ENCODE results near the gene KIF9. TPM values are rescaled to one million over a fixed set of nuclear protein-coding genes. Genes with fewer than 3 reads are reported as not detected.
"Not testable (repeated sequence)": the region's sequence is repeated elsewhere in the genome, so short reads cannot be mapped to it uniquely, and the experiment has no call there.

Gene KIF9
- total and polyA plus RNA-seq, 5 donors from 2014 or later = 3.7 to 5.4 (median 4.1) TPM

DNA sequence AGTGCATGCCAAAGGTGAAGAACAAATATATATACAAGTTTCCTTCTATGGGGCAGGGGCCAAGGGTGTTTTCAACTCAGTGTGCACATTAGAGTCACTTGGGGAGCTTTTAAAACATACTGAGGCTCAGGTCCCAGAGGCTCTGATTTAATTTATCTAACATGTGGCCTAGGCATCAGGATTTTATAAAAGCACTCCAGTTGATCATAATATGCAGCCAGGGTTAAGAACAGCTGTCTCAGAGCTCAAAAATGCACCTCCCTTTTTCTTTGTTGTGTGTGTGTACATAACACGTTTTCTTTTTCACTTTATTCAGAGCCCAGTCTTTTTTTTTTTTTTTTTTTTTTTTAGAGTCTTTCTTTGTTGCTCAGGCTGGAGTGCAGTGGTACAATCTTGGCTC, 60.8 kb downstream of the KIF9 start:
- Histone ChIP-seq H3K9me3 (ENCODE audit: control insufficient read depth in 2 of 2, low read length in 2 of 2) (no peaks in the 10 kb centered on the region), H3K27ac (ENCODE audit: insufficient read depth, low read length, poor library complexity, severe bottlenecking) (no peak overlapping the region), H3K4me1 (ENCODE audit: control insufficient read depth, insufficient read depth, low read length, poor library complexity, severe bottlenecking) (no peaks in the 10 kb centered on the region), H3K36me3 (ENCODE audit: control insufficient read depth, insufficient read depth, low read length) (no peaks in the 10 kb centered on the region), H3K4me3 (ENCODE audit: low read depth, low read length) (no peak overlapping the region), H3K27me3 (ENCODE audit: control insufficient read depth, insufficient read depth, low read length) (no peaks in the 10 kb centered on the region)
- Mint-ChIP-seq H3K36me3 (no peaks in the 10 kb centered on the region), H3K27ac (no peak overlapping the region), H3K27me3 (no peaks in the 10 kb centered on the region), H3K4me1 (no peaks in the 10 kb centered on the region), H3K4me3 (no peak overlapping the region), H3K9me3 (no peaks in the 10 kb centered on the region)
- ATAC-seq (ENCODE audit: low read depth in 2 of 2) = no peak
- DNase-seq = no peak

DNA sequence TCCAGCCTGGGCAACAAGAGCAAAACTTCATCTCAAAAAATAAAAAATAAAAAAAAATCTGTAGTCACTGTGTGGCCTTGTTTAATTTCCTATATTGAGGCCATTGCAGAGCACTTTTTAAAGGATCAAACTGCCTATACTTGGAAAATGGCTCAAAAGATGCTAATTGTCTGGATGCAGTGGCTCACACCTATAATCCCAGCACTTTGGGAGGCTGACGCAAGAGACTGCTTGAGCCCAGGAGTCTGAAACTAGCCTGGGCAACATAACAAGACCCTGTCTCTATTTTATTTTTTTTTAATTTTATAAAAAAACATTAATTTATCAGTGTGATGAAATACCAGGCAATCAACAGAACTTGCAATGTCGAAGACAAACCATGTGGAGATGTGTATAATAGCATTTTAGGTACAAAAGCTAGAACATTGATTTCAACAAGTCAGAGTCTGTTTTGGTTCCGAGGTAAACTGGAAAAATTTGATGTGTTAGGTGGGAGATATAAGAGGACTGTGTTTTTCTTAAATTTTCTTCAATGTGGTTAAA, 71.7 kb downstream of the KIF9 start:
- DNase-seq (no peak), ATAC-seq (ENCODE audit: low read depth in 2 of 2) (no peak)
- Mint-ChIP-seq H3K27ac (no peak overlapping the region), H3K27me3 (no peaks in the 10 kb centered on the region), H3K4me1 (no peaks in the 10 kb centered on the region), H3K9me3 (no peaks in the 10 kb centered on the region), H3K36me3 (no peaks in the 10 kb centered on the region), H3K4me3 (no peak overlapping the region)
- Histone ChIP-seq H3K36me3 (ENCODE audit: control insufficient read depth, insufficient read depth, low read length) (no peaks in the 10 kb centered on the region), H3K9me3 (ENCODE audit: control insufficient read depth in 2 of 2, low read length in 2 of 2) (no peaks in the 10 kb centered on the region), H3K27me3 (ENCODE audit: control insufficient read depth, insufficient read depth, low read length) (no peaks in the 10 kb centered on the region), H3K27ac (ENCODE audit: insufficient read depth, low read length, poor library complexity, severe bottlenecking) (no peak overlapping the region), H3K4me1 (ENCODE audit: control insufficient read depth, insufficient read depth, low read length, poor library complexity, severe bottlenecking) (no peaks in the 10 kb centered on the region), H3K4me3 (ENCODE audit: low read depth, low read length) (no peak overlapping the region)

DNA sequence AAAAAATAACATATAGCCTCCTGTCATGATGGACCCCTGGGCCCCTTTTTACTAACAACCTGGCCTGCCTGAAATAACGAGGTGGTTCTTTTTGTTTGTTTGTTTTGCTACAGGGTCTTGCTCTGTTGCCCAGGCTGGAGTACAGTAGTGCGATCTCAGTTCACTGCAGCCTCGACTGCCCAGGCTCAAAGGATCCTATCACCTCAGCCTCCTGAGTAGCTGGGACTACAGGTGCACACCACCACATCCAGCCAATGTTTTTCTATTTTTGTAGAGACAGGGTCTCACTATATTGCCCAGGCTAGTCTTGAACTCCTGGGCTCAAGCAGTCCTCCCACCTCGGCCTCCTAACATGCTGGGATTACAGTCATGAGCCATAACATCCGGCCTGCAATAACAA, 76.6 kb downstream of the KIF9 start:
- not testable (repeated sequence) for H3K36me3 ChIP-seq (ENCODE audit: control insufficient read depth, insufficient read depth, low read length); H3K9me3 Mint-ChIP-seq; H3K27me3 ChIP-seq (ENCODE audit: control insufficient read depth, insufficient read depth, low read length); H3K27me3 Mint-ChIP-seq; H3K27ac ChIP-seq (ENCODE audit: insufficient read depth, low read length, poor library complexity, severe bottlenecking); H3K36me3 Mint-ChIP-seq; DNase-seq; H3K9me3 ChIP-seq (ENCODE audit: control insufficient read depth in 2 of 2, low read length in 2 of 2); H3K4me1 ChIP-seq (ENCODE audit: control insufficient read depth, insufficient read depth, low read length, poor library complexity, severe bottlenecking); H3K4me3 ChIP-seq (ENCODE audit: low read depth, low read length); H3K4me1 Mint-ChIP-seq; ATAC-seq (ENCODE audit: low read depth in 2 of 2); H3K4me3 Mint-ChIP-seq
- H3K27ac Mint-ChIP-seq = peak overlapping the region in 1 of 3 donors; percentile 48

DNA sequence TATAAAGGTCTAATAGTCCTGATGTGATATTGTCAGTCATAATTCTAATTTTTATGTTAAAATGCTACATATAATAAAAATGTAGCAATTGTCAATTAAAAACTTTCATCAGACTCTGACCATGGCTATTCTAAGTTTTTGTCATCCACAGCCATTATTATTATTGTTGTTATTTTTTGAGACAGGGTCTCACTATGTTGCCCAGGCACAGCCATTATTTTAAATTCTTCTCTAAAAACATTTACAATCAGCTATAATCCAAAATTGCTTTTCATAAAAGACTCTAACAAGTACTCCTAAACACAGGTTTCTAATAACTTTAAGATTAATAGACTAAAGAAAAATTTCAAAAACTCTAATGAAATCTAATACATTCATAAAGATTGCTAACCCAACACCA, 77.7 kb downstream of the KIF9 start:
- DNase-seq (no peak), ATAC-seq (ENCODE audit: low read depth in 2 of 2) (no peak)
- no peaks in the 10 kb centered on the region for H3K9me3 Mint-ChIP-seq
- no peaks in the 10 kb centered on the region for H3K36me3 Mint-ChIP-seq
- H3K27me3 ChIP-seq (ENCODE audit: control insufficient read depth, insufficient read depth, low read length) = no peaks in the 10 kb centered on the region
- H3K4me1 Mint-ChIP-seq = no peaks in the 10 kb centered on the region
- H3K4me1 ChIP-seq (ENCODE audit: control insufficient read depth, insufficient read depth, low read length, poor library complexity, severe bottlenecking) = no peaks in the 10 kb centered on the region
- no peaks in the 10 kb centered on the region for H3K9me3 ChIP-seq (ENCODE audit: control insufficient read depth in 2 of 2, low read length in 2 of 2)
- H3K4me3 ChIP-seq (ENCODE audit: low read depth, low read length) = no peak overlapping the region
- no peak overlapping the region for H3K27ac ChIP-seq (ENCODE audit: insufficient read depth, low read length, poor library complexity, severe bottlenecking)
- H3K4me3 Mint-ChIP-seq = no peak overlapping the region
- no peak overlapping the region for H3K27ac Mint-ChIP-seq
- no peaks in the 10 kb centered on the region for H3K27me3 Mint-ChIP-seq
- no peaks in the 10 kb centered on the region for H3K36me3 ChIP-seq (ENCODE audit: control insufficient read depth, insufficient read depth, low read length)

DNA sequence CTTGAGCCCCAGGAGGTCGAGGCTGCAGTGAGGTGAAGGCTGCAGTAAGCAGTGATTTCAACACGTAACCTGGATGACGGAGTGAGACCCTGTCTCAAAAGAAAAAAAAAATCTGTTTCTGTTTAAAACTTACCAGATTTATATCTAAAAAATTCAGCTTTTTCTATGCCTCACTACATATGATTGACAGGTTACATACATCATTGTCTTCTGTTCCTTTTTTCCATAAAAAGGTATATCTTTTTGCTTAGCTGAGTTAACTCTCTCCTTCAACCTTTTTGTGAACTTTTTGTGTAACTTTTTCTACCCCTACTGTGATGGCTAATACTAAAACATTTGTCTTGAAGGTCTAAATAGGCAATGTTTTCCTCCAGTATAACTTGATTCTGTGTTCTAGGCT, 80.1 kb downstream of the KIF9 start:
- no peaks in the 10 kb centered on the region for H3K36me3 ChIP-seq (ENCODE audit: control insufficient read depth, insufficient read depth, low read length)
- no peaks in the 10 kb centered on the region for H3K4me1 ChIP-seq (ENCODE audit: control insufficient read depth, insufficient read depth, low read length, poor library complexity, severe bottlenecking)
- no peaks in the 10 kb centered on the region for H3K27me3 ChIP-seq (ENCODE audit: control insufficient read depth, insufficient read depth, low read length)
- Mint-ChIP-seq H3K4me1 (no peaks in the 10 kb centered on the region), H3K27ac (no peak overlapping the region), H3K4me3 (no peak overlapping the region), H3K27me3 (no peaks in the 10 kb centered on the region), H3K9me3 (no peaks in the 10 kb centered on the region), H3K36me3 (no peaks in the 10 kb centered on the region)
- H3K27ac ChIP-seq (ENCODE audit: insufficient read depth, low read length, poor library complexity, severe bottlenecking) = no peak overlapping the region
- no peak for ATAC-seq (ENCODE audit: low read depth in 2 of 2)
- no peaks in the 10 kb centered on the region for H3K9me3 ChIP-seq (ENCODE audit: control insufficient read depth in 2 of 2, low read length in 2 of 2)
- DNase-seq = no peak
- H3K4me3 ChIP-seq (ENCODE audit: low read depth, low read length) = no peak overlapping the region

DNA sequence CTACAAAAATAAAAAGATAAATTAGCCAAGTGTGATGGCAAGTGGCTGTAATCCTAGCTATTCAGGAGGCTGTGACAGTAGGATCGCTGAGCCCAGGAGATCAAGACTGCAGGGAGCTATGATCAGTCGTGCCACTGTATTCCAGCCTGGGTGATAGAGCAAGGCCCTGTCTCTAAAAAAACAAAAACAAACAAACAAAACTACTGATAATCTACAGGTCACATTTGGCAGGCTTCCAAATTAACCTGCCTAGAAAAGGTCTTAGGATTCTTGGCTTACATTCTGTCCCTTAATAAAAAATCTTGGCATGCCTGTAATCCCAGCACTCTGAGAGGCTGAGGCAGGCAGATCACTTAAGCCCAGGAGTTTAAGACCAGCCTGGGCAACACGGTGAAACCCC, 85.3 kb downstream of the KIF9 start:
- peaks cover 8% of the 10 kb centered on the region for H3K36me3 Mint-ChIP-seq
- peaks cover 0 to 7% (median 4%) of the 10 kb centered on the region in 7 donors for H3K9me3 Mint-ChIP-seq
- no peaks in the 10 kb centered on the region for H3K27me3 Mint-ChIP-seq
- H3K27ac Mint-ChIP-seq = no peak overlapping the region
- no peak overlapping the region for H3K4me3 ChIP-seq (ENCODE audit: low read depth, low read length)
- no peaks in the 10 kb centered on the region for H3K9me3 ChIP-seq (ENCODE audit: control insufficient read depth in 2 of 2, low read length in 2 of 2)
- H3K27me3 ChIP-seq (ENCODE audit: control insufficient read depth, insufficient read depth, low read length) = no peaks in the 10 kb centered on the region
- DNase-seq = no peak
- H3K4me1 ChIP-seq (ENCODE audit: control insufficient read depth, insufficient read depth, low read length, poor library complexity, severe bottlenecking) = no peaks in the 10 kb centered on the region
- ATAC-seq (ENCODE audit: low read depth in 2 of 2) = no peak
- H3K36me3 ChIP-seq (ENCODE audit: control insufficient read depth, insufficient read depth, low read length) = no peaks in the 10 kb centered on the region
- H3K4me1 Mint-ChIP-seq = no peaks in the 10 kb centered on the region
- H3K4me3 Mint-ChIP-seq = no peak overlapping the region
- H3K27ac ChIP-seq (ENCODE audit: insufficient read depth, low read length, poor library complexity, severe bottlenecking) = no peak overlapping the region

DNA sequence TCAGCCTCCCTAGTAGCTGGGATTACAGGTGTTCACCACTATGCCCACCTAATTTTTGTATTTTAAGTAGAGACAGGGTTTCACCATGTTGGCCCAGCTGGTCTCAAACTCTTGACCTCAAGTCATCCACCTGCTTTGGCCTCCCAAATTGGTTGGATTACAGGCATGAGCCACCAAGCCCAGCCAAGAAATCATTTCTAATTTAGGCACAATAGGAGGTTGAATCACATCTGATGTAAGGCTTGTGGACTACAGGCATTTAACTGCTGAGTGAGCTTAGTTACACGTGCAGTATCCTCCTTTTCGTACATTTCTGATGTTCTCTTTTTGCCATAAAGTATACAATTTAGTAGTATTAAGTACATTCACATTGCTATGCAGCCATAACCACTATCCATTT, 87.6 kb downstream of the KIF9 start:
- no peaks in the 10 kb centered on the region for H3K36me3 ChIP-seq (ENCODE audit: control insufficient read depth, insufficient read depth, low read length)
- no peak overlapping the region for H3K4me3 Mint-ChIP-seq
- H3K4me1 Mint-ChIP-seq = no peaks in the 10 kb centered on the region
- no peak overlapping the region for H3K4me3 ChIP-seq (ENCODE audit: low read depth, low read length)
- no peaks in the 10 kb centered on the region for H3K27me3 Mint-ChIP-seq
- H3K27me3 ChIP-seq (ENCODE audit: control insufficient read depth, insufficient read depth, low read length) = no peaks in the 10 kb centered on the region
- H3K9me3 Mint-ChIP-seq = peaks cover 0 to 7% (median 4%) of the 10 kb centered on the region in 7 donors
- no peaks in the 10 kb centered on the region for H3K9me3 ChIP-seq (ENCODE audit: control insufficient read depth in 2 of 2, low read length in 2 of 2)
- DNase-seq (no peak), ATAC-seq (ENCODE audit: low read depth in 2 of 2) (no peak)
- no peak overlapping the region for H3K27ac Mint-ChIP-seq
- H3K36me3 Mint-ChIP-seq = peaks cover 8% of the 10 kb centered on the region
- no peaks in the 10 kb centered on the region for H3K4me1 ChIP-seq (ENCODE audit: control insufficient read depth, insufficient read depth, low read length, poor library complexity, severe bottlenecking)
- H3K27ac ChIP-seq (ENCODE audit: insufficient read depth, low read length, poor library complexity, severe bottlenecking) = no peak overlapping the region

DNA sequence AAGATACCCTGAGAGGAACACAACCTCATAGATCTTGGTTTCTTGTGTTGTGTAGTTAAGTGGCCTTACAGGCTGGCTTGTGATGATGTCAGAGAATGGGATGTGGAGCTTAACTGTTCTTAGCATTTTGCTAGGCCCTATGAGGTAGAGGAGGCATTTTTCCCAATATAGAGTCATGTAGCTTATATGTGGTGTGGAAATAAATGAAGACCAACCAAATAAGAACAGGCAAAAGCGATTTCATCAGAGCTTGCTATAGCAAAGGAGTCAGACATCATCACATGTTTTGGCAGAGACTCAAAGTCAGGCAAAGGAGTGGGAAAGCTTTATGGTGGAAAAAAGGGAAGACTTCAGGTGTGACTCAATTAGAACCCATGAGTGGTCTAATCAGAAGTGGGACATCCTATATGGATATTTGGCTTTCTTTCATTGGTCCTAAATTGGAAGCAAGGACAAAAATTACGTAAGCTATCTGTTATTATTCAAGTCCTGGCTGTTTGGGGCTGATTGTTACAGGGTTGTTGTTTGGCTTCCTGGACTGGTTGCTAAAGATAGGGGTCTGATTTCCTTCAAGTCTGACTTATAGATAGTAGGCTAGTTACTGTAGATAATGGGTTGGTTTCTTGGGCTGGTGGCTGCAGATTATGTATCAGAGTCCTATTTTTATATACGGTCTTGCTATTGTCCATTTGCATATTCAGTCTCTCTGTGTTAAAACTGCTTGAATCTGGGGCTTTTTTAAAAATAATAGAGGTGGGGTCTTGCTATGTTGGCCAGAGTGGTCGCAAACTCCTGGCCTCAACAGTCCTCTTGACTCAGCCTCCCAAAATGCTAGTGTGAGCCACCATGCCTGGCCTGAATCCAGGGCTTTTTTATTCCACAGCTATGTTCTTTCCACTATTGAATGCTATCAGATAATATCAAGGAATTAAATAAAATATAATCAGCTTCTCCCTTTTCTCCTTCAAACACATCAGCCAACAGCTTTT, 88.4 kb downstream of the KIF9 start:
- H3K9me3 ChIP-seq (ENCODE audit: control insufficient read depth in 2 of 2, low read length in 2 of 2) = no peaks in the 10 kb centered on the region
- Mint-ChIP-seq H3K27ac (peak overlapping the region in 1 of 3 donors; percentile 40), H3K36me3 (peaks cover 8% of the 10 kb centered on the region), H3K9me3 (peaks cover 0 to 7% (median 4%) of the 10 kb centered on the region in 7 donors), H3K27me3 (no peaks in the 10 kb centered on the region), H3K4me1 (no peaks in the 10 kb centered on the region), H3K4me3 (no peak overlapping the region)
- no peaks in the 10 kb centered on the region for H3K36me3 ChIP-seq (ENCODE audit: control insufficient read depth, insufficient read depth, low read length)
- H3K4me3 ChIP-seq (ENCODE audit: low read depth, low read length) = no peak overlapping the region
- H3K27ac ChIP-seq (ENCODE audit: insufficient read depth, low read length, poor library complexity, severe bottlenecking) = no peak overlapping the region
- DNase-seq (no peak), ATAC-seq (ENCODE audit: low read depth in 2 of 2) (no peak)
- no peaks in the 10 kb centered on the region for H3K4me1 ChIP-seq (ENCODE audit: control insufficient read depth, insufficient read depth, low read length, poor library complexity, severe bottlenecking)
- H3K27me3 ChIP-seq (ENCODE audit: control insufficient read depth, insufficient read depth, low read length) = no peaks in the 10 kb centered on the region
